H9 (cell line): ENCODE measurements around the gene KIFC3. TPM values are rescaled to one million over a fixed set of nuclear protein-coding genes. Genes with fewer than 3 reads are reported as not detected.

Experiments used
- DNase-seq: peaks from one replicate; pipeline ENCODE4 v3.0.0-alpha.2; 2017
- H2AFZ ChIP-seq: one replicate; pipeline ENCODE4 v1.6.1; 2013; ENCODE audit warnings: mild to moderate bottlenecking, low read length, control low read depth, moderate library complexity
- H2AK5ac ChIP-seq: 2 replicates; pipeline ENCODE4 v1.6.1; 2013; ENCODE audit warnings: low read length, control low read depth, mixed read lengths; ENCODE audit not compliant: insufficient read length
- H2BK120ac ChIP-seq: one replicate; pipeline ENCODE4 v1.6.1; 2013; ENCODE audit warnings: low read depth, mild to moderate bottlenecking, low read length, control low read depth, inconsistent platforms; ENCODE audit not compliant: poor library complexity, severe bottlenecking
- H2BK12ac ChIP-seq: 2 replicates; pipeline ENCODE4 v1.6.1; 2013; ENCODE audit warnings: low read length, control low read depth, mixed read lengths, low read depth; ENCODE audit not compliant: insufficient read length
- H2BK15ac ChIP-seq: 2 replicates; pipeline ENCODE4 v1.6.1; 2013; ENCODE audit warnings: low read depth, low read length, control low read depth
- H2BK20ac ChIP-seq: one replicate; pipeline ENCODE4 v1.6.1; 2013; ENCODE audit warnings: low read depth, mild to moderate bottlenecking, low read length, control low read depth, inconsistent platforms; ENCODE audit not compliant: poor library complexity, severe bottlenecking
- H2BK5ac ChIP-seq: 2 replicates; pipeline ENCODE4 v1.6.1; 2013; ENCODE audit warnings: low read length, control low read depth, mixed read lengths; ENCODE audit not compliant: insufficient read length
- H3K14ac ChIP-seq: 2 replicates; pipeline ENCODE4 v1.6.1; 2013; ENCODE audit warnings: low read length, control low read depth; ENCODE audit not compliant: insufficient read depth
- H3K18ac ChIP-seq: 2 replicates; pipeline ENCODE4 v1.6.1; 2013; ENCODE audit warnings: low read depth, mild to moderate bottlenecking, mixed read lengths, low read length, control low read depth; ENCODE audit not compliant: insufficient read length
- H3K23ac ChIP-seq: 2 replicates; pipeline ENCODE4 v1.6.1; 2013; ENCODE audit warnings: low read length, control low read depth, mixed read lengths, low read depth; ENCODE audit not compliant: insufficient read length
- H3K23me2 ChIP-seq: 2 replicates; pipeline ENCODE4 v1.6.1; 2013; ENCODE audit warnings: low read depth, mild to moderate bottlenecking, mixed read lengths, low read length, control low read depth; ENCODE audit not compliant: insufficient read length, poor library complexity, severe bottlenecking
- H3K27ac ChIP-seq: 2 replicates; pipeline ENCODE4 v1.5.1; 2013; ENCODE audit warnings: low read length, control low read depth, mixed read lengths, low read depth; ENCODE audit not compliant: insufficient read length
- H3K27me3 ChIP-seq: 2 replicates; pipeline ENCODE4 v1.6.1; 2013; ENCODE audit warnings: low read length, control low read depth, inconsistent platforms; ENCODE audit not compliant: insufficient read depth
- H3K4ac ChIP-seq: 2 replicates; pipeline ENCODE4 v1.6.1; 2013; ENCODE audit warnings: low read depth, mild to moderate bottlenecking, control low read depth, inconsistent platforms, low read length, moderate library complexity
- H3K4me1 ChIP-seq: 2 replicates; pipeline ENCODE4 v1.6.1; 2013; ENCODE audit warnings: low read length, control low read depth, inconsistent platforms; ENCODE audit not compliant: insufficient read depth
- H3K4me2 ChIP-seq: 2 replicates; pipeline ENCODE4 v1.6.1; 2013; ENCODE audit warnings: low read length, control low read depth, mixed read lengths; ENCODE audit not compliant: insufficient read length, insufficient read depth
- H3K56ac ChIP-seq: 2 replicates; pipeline ENCODE4 v1.6.1; 2013; ENCODE audit warnings: low read depth, mild to moderate bottlenecking, mixed read lengths, low read length, control low read depth; ENCODE audit not compliant: insufficient read length
- H3K79me1 ChIP-seq: 2 replicates; pipeline ENCODE4 v1.6.1; 2013; ENCODE audit warnings: low read depth, mild to moderate bottlenecking, moderate library complexity, low read length, control low read depth, inconsistent platforms; ENCODE audit not compliant: insufficient read depth, poor library complexity, severe bottlenecking
- H3K79me2 ChIP-seq: 2 replicates; pipeline ENCODE4 v1.6.1; 2013; ENCODE audit warnings: low read length, control low read depth, inconsistent platforms; ENCODE audit not compliant: insufficient read depth
- H3K9ac ChIP-seq: 2 replicates; pipeline ENCODE4 v1.6.1; 2013; ENCODE audit warnings: low read length, control low read depth, mixed read lengths; ENCODE audit not compliant: insufficient read length; ENCODE audit errors: extremely low read depth
- H3K9me3 ChIP-seq: one replicate; pipeline ENCODE4 v1.6.1; 2013; ENCODE audit warnings: low read depth, low read length, inconsistent platforms; ENCODE audit not compliant: control insufficient read depth
- H3T11ph ChIP-seq: one replicate; pipeline ENCODE4 v1.6.1; 2013; ENCODE audit warnings: mild to moderate bottlenecking, low read length, control low read depth, inconsistent platforms
- H4K20me1 ChIP-seq: one replicate; pipeline ENCODE4 v1.6.1; 2013; ENCODE audit not compliant: control insufficient read depth, insufficient read length, insufficient read depth
- H4K5ac ChIP-seq: 2 replicates; pipeline ENCODE4 v1.6.1; 2013; ENCODE audit warnings: low read depth, mild to moderate bottlenecking, mixed read lengths, low read length, control low read depth; ENCODE audit not compliant: insufficient read length
- H4K8ac ChIP-seq: replicated peaks from 2 replicates; pipeline ENCODE4 v1.6.1; 2013; ENCODE audit warnings: low read length, control low read depth, mixed read lengths, low read depth; ENCODE audit not compliant: insufficient read length
- H4K91ac ChIP-seq: 2 replicates; pipeline ENCODE4 v1.6.1; 2013; ENCODE audit warnings: low read depth, mild to moderate bottlenecking, moderate library complexity, mixed read lengths, low read length, control low read depth; ENCODE audit not compliant: insufficient read length
- H3K27ac Mint-ChIP-seq, 3 experiments: 2 replicates in 2 of 3; 3 replicates in 1 of 3; pipeline ENCODE4 v1.8.0; 2020 to 2021; ENCODE audit warnings: mixed read lengths in 3 of 3, mild to moderate bottlenecking in 1 of 3, moderate library complexity in 1 of 3
- H3K27me3 Mint-ChIP-seq: 2 replicates; pipeline ENCODE4 v1.8.0; 2021; ENCODE audit warnings: low read depth, mild to moderate bottlenecking, moderate library complexity, mixed read lengths
- H3K36me3 Mint-ChIP-seq, 3 experiments: 2 replicates in 2 of 3; 3 replicates in 1 of 3; pipeline ENCODE4 v1.8.0; 2020 to 2021; ENCODE audit warnings: low read depth in 3 of 3, mixed read lengths in 3 of 3; ENCODE audit not compliant: insufficient read depth in 1 of 3
- H3K4me1 Mint-ChIP-seq, 2 experiments: 2 replicates each; pipeline ENCODE4 v1.8.0; 2020; ENCODE audit warnings: mixed read lengths in 2 of 2
- H3K4me3 Mint-ChIP-seq, 2 experiments: 2 replicates in 1 of 2; 3 replicates in 1 of 2; pipeline ENCODE4 v1.8.0; 2020 to 2021; ENCODE audit warnings: mild to moderate bottlenecking in 2 of 2, mixed read lengths in 2 of 2, moderate library complexity in 1 of 2
- H3K9me3 Mint-ChIP-seq, 2 experiments: 2 replicates in 1 of 2; 3 replicates in 1 of 2; pipeline ENCODE4 v1.8.0; 2020; ENCODE audit warnings: mild to moderate bottlenecking in 2 of 2, mixed read lengths in 2 of 2, moderate library complexity in 1 of 2
- CTCF ChIP-seq: fragments of 200-600 bp; sonication (generic); conservative IDR thresholded peaks from 3 replicates; pipeline ENCODE4 v1.8.0; 2021; ENCODE audit warnings: antibody characterized with exemption, mild to moderate bottlenecking
- WGBS: extraction: QIAGEN DNeasy Blood & Tissue Kit; methylation state at CpG from one replicate; pipeline ENCODE4 v1.1.7; 2013; ENCODE audit warnings: missing lambda C conversion rate, low lambda C conversion rate, mixed read lengths; ENCODE audit not compliant: insufficient read length; ENCODE audit errors: extremely low coverage; 5-methylcytosine and 5-hydroxymethylcytosine counted together
- total RNA-seq: library from RNA; stranded (reverse); gene quantifications from 2 replicates; pipeline ENCODE4 v1.2.1, GENCODE V29; 2021

The KIFC3 gene
- total RNA-seq, 1 experiment from 2014 or later: 5.0 TPM

- Histone ChIP-seq H3K9me3 (no peaks in the 10 kb centered on the region), H2BK12ac (no peak overlapping the region), H4K5ac (no peak overlapping the region), H3T11ph (no peak overlapping the region), H2BK15ac (no peak overlapping the region), H3K23ac (no peak overlapping the region), H4K91ac (no peak overlapping the region), H3K18ac (no peak overlapping the region), H3K79me1 (no peaks in the 10 kb centered on the region), H3K56ac (no peak overlapping the region), H3K23me2 (peaks cover 4% of the 10 kb centered on the region), H4K8ac (no peak overlapping the region), H3K4me2 (no peak overlapping the region), H3K9ac (no peak overlapping the region), H2BK5ac (no peak overlapping the region), H3K4ac (no peak overlapping the region), H3K14ac (no peak overlapping the region), H3K27ac (no peak overlapping the region), H3K4me1 (peaks cover 14% of the 10 kb centered on the region; the same call in 1 of the 2 replicates), H4K20me1 (no peaks in the 10 kb centered on the region), H3K27me3 (no peaks in the 10 kb centered on the region; the same call in 1 of the 2 replicates), H2BK20ac (no peak overlapping the region), H2AFZ (no peak overlapping the region), H3K79me2 (no peaks in the 10 kb centered on the region), H2BK120ac (no peak overlapping the region), H2AK5ac (no peak overlapping the region)
- Mint-ChIP-seq H3K36me3 (no peaks in the 10 kb centered on the region), H3K4me1 (peaks cover 37 to 42% of the 10 kb centered on the region in 2 experiments), H3K9me3 (no peaks in the 10 kb centered on the region; a peak in 1 of 5 replicates), H3K4me3 (no peak overlapping the region), H3K27me3 (peaks cover 32% of the 10 kb centered on the region), H3K27ac (no peak overlapping the region)
- TF ChIP-seq CTCF: no peak
- no CpG with 5 or more reads among the region's 5 CpGs for WGBS
- no peak for DNase-seq
Measured at GRCh38 chr16:57804111-57804837, 2.0 kb upstream of the KIFC3 start.
